B cell (primary cell): ENCODE measurements around the gene MPZL1. TPM values are rescaled to one million over a fixed set of nuclear protein-coding genes. Genes with fewer than 3 reads are reported as not detected.

Experiments
- ATAC-seq: fragments of 200-7000 bp; cut with Tn5 transposase; one replicate; pipeline ENCODE4 v1.10.0; 2021; ENCODE audit warnings: low read depth, mild to moderate bottlenecking, moderate number of reproducible peaks, moderate library complexity
- CTCF ChIA-PET: fragments of 350-600 bp; sonication (Branson Sonifier 250); formaldehyde crosslinking; loops from one replicate; lab custom pipeline; 2021; ENCODE audit warnings: antibody characterized with exemption, inconsistent platforms; lab: Charles Lee
- POLR2A ChIA-PET: fragments of 350-600 bp; sonication (Branson Sonifier 250); formaldehyde crosslinking; loops from one replicate; lab custom pipeline; 2021; ENCODE audit warnings: antibody characterized with exemption; lab: Charles Lee
- DNase-seq: peaks from one replicate; pipeline ENCODE4 v3.0.0; 2013
- H2AFZ ChIP-seq: 2 replicates; pipeline ENCODE4 v1.6.1; 2012; ENCODE audit warnings: mild to moderate bottlenecking, low read depth, low read length; ENCODE audit not compliant: insufficient read depth, poor library complexity, severe bottlenecking
- H3K27ac ChIP-seq, 2 donors: 1 replicate in 1 of 2; 2 replicates in 1 of 2; pipeline ENCODE4 v1.5.1; 2012 to 2013; ENCODE audit warnings: low read length in 2 of 2, mild to moderate bottlenecking in 2 of 2, moderate library complexity in 1 of 2
- H3K27me3 ChIP-seq, 4 experiments: fragments of 200-600 bp in 1 of 4; sonication (generic) in 1 of 4; replicated peaks in 1 of 4; 1 replicate in 2 of 4; 2 replicates in 2 of 4; pipeline versions ENCODE4 v1.6.1 to v1.7.0; 2013 to 2016; ENCODE audit warnings: low read length in 3 of 4, mild to moderate bottlenecking in 2 of 4, mixed read lengths in 1 of 4, moderate library complexity in 1 of 4; ENCODE audit not compliant: insufficient read depth in 4 of 4, control insufficient read depth in 3 of 4; ENCODE audit errors: control extremely low read depth in 1 of 4
- H3K36me3 ChIP-seq, 2 experiments: replicated peaks in 1 of 2; 1 replicate in 1 of 2; 2 replicates in 1 of 2; pipeline versions ENCODE4 v1.6.1 to v1.7.1; 2013; ENCODE audit warnings: low read length in 1 of 2; ENCODE audit not compliant: insufficient read depth in 2 of 2, control insufficient read depth in 1 of 2; ENCODE audit errors: control extremely low read depth in 1 of 2, extremely low read depth in 1 of 2
- H3K4me1 ChIP-seq, 2 donors: fragments of 200-600 bp in 1 of 2; sonication (generic) in 1 of 2; 1 replicate in 1 of 2; 2 replicates in 1 of 2; pipeline versions ENCODE4 v1.5.1 to v1.6.1; 2013 to 2017; ENCODE audit warnings: low read length in 2 of 2; ENCODE audit not compliant: control insufficient read depth in 2 of 2, insufficient read depth in 2 of 2
- H3K4me2 ChIP-seq: replicated peaks from 2 replicates; pipeline ENCODE3; 2012; ENCODE audit warnings: mild to moderate bottlenecking, low read depth, low read length; ENCODE audit not compliant: poor library complexity, severe bottlenecking
- H3K4me3 ChIP-seq, 5 experiments: fragments of 200-600 bp in 1 of 5; sonication (generic) in 1 of 5; 1 replicate in 3 of 5; 2 replicates in 2 of 5; pipeline versions ENCODE4 v1.5.1 to v1.7.0; 2011 to 2016; ENCODE audit warnings: low read length in 4 of 5, mild to moderate bottlenecking in 4 of 5, low read depth in 2 of 5, control low read depth in 1 of 5, moderate library complexity in 1 of 5; ENCODE audit not compliant: insufficient read depth in 1 of 5; ENCODE audit errors: control extremely low read depth in 1 of 5, extremely low read depth in 1 of 5
- H3K79me2 ChIP-seq: fragments of 200-600 bp; sonication (generic); one replicate; pipeline ENCODE4 v1.6.0; 2016; ENCODE audit warnings: low read length; ENCODE audit not compliant: control insufficient read depth, insufficient read depth
- H3K9ac ChIP-seq: fragments of 200-600 bp; sonication (generic); 2 replicates; pipeline ENCODE4 v1.6.1; 2017; ENCODE audit warnings: mild to moderate bottlenecking, low read length, moderate library complexity
- H3K9me3 ChIP-seq, 3 donors: one replicate each; pipeline versions ENCODE4 v1.6.1 to v1.7.1; 2013; ENCODE audit warnings: low read length in 2 of 3; ENCODE audit not compliant: control insufficient read depth in 2 of 3, insufficient read depth in 1 of 3; ENCODE audit errors: control extremely low read depth in 1 of 3
- H4K20me1 ChIP-seq: 2 replicates; pipeline ENCODE4 v1.6.0; 2012; ENCODE audit warnings: mild to moderate bottlenecking, low read length; ENCODE audit not compliant: insufficient read depth, control insufficient read depth, poor library complexity, severe bottlenecking
- H3K27ac Mint-ChIP-seq: one replicate; pipeline ENCODE4 v1.8.0; 2021; ENCODE audit warnings: mixed read lengths
- H3K27me3 Mint-ChIP-seq: one replicate; pipeline ENCODE4 v1.8.0; 2021; ENCODE audit warnings: mixed read lengths
- H3K4me1 Mint-ChIP-seq: one replicate; pipeline ENCODE4 v1.8.0; 2021; ENCODE audit warnings: mixed read lengths
- H3K4me3 Mint-ChIP-seq: one replicate; pipeline ENCODE4 v1.8.0; 2021; ENCODE audit warnings: mixed read lengths
- H3K9me3 Mint-ChIP-seq: one replicate; pipeline ENCODE4 v1.8.0; 2022; ENCODE audit warnings: mixed read lengths; ENCODE audit not compliant: insufficient read depth
- EZH2 ChIP-seq: IDR thresholded peaks from 2 replicates; pipeline ENCODE4 v1.6.1; 2012; ENCODE audit warnings: borderline replicate concordance, low read depth, mild to moderate bottlenecking, moderate library complexity, low read length; ENCODE audit not compliant: insufficient read depth, poor library complexity, severe bottlenecking
- WGBS: methylation state at CpG from one replicate; pipeline ENCODE4 v1.1.5; 2013; ENCODE audit warnings: missing lambda C conversion rate; ENCODE audit not compliant: insufficient coverage; 5-methylcytosine and 5-hydroxymethylcytosine counted together
- intact Hi-C: fragments of 100-400 bp; cut with micrococcal nuclease; formaldehyde crosslinking; loops from one replicate; pipeline ENCODE4 v1.10.0; 2022
- polyA plus RNA-seq: library from polyadenylated mRNA; depleted of rRNA; stranded (reverse); fragments of >200 nt; gene quantifications from 2 replicates; pipeline ENCODE4 v1.2.3, GENCODE V29; 2012
- total RNA-seq, 2 donors: library from RNA; stranded (reverse); fragments of 120-200 nt in 1 of 2; gene quantifications; 1 replicate in 1 of 2; 2 replicates in 1 of 2; pipeline versions ENCODE4 v1.2.3 to v1.2.4, GENCODE V29; 2013 to 2022
- TF ChIP-seq, protein P1 (sequence below): fragments of 200-600 bp; IDR thresholded peaks from one replicate; pipeline ENCODE4 v1.8.0; 2022; ENCODE audit warnings: antibody characterized with exemption, mild to moderate bottlenecking

Gene MPZL1
- total and polyA plus RNA-seq, 2 donors (not counting 1 experiment from before 2014, with no cell fraction given): 15.4 to 27.7 TPM

GRCh38 chr1:167707942-167708341 lies 13.8 kb upstream of the MPZL1 start:
- POLR2A ChIA-PET: interaction anchor here (1.4 kb wide), 1 partner anchor 90 kb away, joined by 5 read pairs; no protein-coding TSS in a partner anchor
- peaks cover 8% of the 10 kb centered on the region for H3K79me2 ChIP-seq
- no peak for TF ChIP-seq EZH2
- TF ChIP-seq, protein P1, sequence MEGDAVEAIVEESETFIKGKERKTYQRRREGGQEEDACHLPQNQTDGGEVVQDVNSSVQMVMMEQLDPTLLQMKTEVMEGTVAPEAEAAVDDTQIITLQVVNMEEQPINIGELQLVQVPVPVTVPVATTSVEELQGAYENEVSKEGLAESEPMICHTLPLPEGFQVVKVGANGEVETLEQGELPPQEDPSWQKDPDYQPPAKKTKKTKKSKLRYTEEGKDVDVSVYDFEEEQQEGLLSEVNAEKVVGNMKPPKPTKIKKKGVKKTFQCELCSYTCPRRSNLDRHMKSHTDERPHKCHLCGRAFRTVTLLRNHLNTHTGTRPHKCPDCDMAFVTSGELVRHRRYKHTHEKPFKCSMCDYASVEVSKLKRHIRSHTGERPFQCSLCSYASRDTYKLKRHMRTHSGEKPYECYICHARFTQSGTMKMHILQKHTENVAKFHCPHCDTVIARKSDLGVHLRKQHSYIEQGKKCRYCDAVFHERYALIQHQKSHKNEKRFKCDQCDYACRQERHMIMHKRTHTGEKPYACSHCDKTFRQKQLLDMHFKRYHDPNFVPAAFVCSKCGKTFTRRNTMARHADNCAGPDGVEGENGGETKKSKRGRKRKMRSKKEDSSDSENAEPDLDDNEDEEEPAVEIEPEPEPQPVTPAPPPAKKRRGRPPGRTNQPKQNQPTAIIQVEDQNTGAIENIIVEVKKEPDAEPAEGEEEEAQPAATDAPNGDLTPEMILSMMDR: no peak
- H3K36me3 ChIP-seq: peaks cover 14 to 32% of the 10 kb centered on the region in 2 experiments
- Mint-ChIP-seq H3K27ac (peak overlapping the region; percentile 71), H3K27me3 (no peaks in the 10 kb centered on the region), H3K9me3 (no peaks in the 10 kb centered on the region), H3K4me1 (peaks cover 68% of the 10 kb centered on the region), H3K4me3 (peak overlapping the region; percentile 36)
- H3K4me1 ChIP-seq: peaks cover 49 to 54% of the 10 kb centered on the region in 2 donors
- DNase-seq: no peak
- no peak for ATAC-seq
- no peaks in the 10 kb centered on the region for H3K9me3 ChIP-seq
- no peak overlapping the region for H2AFZ ChIP-seq
- H3K4me3 ChIP-seq: no peak overlapping the region
- peaks cover 54% of the 10 kb centered on the region for H4K20me1 ChIP-seq
- intact Hi-C loops: loop anchor here (2.0 kb wide), 1 partner anchor 19 kb away; no protein-coding TSS in a partner anchor
- peak overlapping the region; percentile 56 for H3K4me2 ChIP-seq
- CTCF ChIA-PET: interaction anchor here (0.9 to 2.4 kb wide), 6 partner anchors 10 to 174 kb away, joined by 3 to 12 read pairs (median 4); no protein-coding TSS in a partner anchor
- no peaks in the 10 kb centered on the region for H3K27me3 ChIP-seq
- H3K9ac ChIP-seq: no peak overlapping the region
- no peak overlapping the region for H3K27ac ChIP-seq
- WGBS: 83% methylated on average over 2 of the region's 4 CpGs

DNA sequence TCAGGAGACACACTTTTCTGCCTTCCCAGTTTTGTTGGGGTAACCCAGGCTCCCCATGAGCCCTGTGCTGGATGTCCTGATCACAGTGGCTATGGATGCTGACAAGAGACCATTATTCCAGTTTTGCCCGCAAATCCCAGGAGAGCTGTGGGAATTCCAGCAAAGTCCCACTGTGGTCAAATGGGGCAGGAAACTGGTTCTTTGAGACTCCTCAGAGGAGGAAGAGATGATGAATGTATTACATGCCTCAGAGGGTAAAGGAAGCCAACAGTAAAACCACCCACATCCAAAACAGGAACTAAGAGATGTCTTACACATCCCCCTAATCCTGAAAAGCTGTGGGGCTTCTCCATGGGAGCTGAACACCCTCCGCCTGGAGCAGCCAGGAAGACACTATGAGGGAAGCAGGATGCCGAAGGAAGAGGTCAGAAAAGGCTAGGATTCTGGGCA lies 12.8 kb upstream of the MPZL1 start:
- ATAC-seq (peak; percentile 65), DNase-seq (peak; percentile 75)
- Histone ChIP-seq H3K9ac (peak overlapping the region; percentile 16), H3K79me2 (peaks cover under 1% of the 10 kb centered on the region), H2AFZ (no peak overlapping the region), H3K4me2 (peak overlapping the region; percentile 56), H3K4me3 (peak overlapping the region in 1 of 5 experiments; percentile 6), H3K27me3 (no peaks in the 10 kb centered on the region), H3K9me3 (no peaks in the 10 kb centered on the region), H3K36me3 (peaks cover 9 to 22% of the 10 kb centered on the region in 2 experiments), H3K4me1 (peaks cover 58 to 59% of the 10 kb centered on the region in 2 donors), H4K20me1 (peaks cover 47% of the 10 kb centered on the region), H3K27ac (peak overlapping the region; percentile 21 to 45)
- ChIA-PET CTCF (interaction anchor here (0.6 to 2.4 kb wide), 6 partner anchors 11 to 618 kb away, joined by 3 to 12 read pairs (median 4); no protein-coding TSS in a partner anchor), POLR2A (interaction anchor here (0.7 kb wide), 1 partner anchor 16 kb away, joined by 9 read pairs; no protein-coding TSS in a partner anchor)
- H3K27ac Mint-ChIP-seq: peak overlapping the region; percentile 83
- 11% methylated on average over 3 of the region's 3 CpGs for WGBS
- intact Hi-C loops: no loop called here
- peaks cover 66% of the 10 kb centered on the region for H3K4me1 Mint-ChIP-seq
- no peaks in the 10 kb centered on the region for H3K9me3 Mint-ChIP-seq
- H3K27me3 Mint-ChIP-seq: no peaks in the 10 kb centered on the region
- peak overlapping the region; percentile 75 for H3K4me3 Mint-ChIP-seq
- TF ChIP-seq EZH2: no peak
- TF ChIP-seq, protein P1: no peak
